ENCODE data around the gene TCF25. TPM values are rescaled to one million over a fixed set of nuclear protein-coding genes. Genes with fewer than 3 reads are reported as not detected.
"Not testable (repeated sequence)": the region's sequence is repeated elsewhere in the genome, so short reads cannot be mapped to it uniquely, and the experiment has no call there.

Gene TCF25
- polyA plus RNA-seq, 3 donors = 138 to 168 (median 157) TPM

DNA sequence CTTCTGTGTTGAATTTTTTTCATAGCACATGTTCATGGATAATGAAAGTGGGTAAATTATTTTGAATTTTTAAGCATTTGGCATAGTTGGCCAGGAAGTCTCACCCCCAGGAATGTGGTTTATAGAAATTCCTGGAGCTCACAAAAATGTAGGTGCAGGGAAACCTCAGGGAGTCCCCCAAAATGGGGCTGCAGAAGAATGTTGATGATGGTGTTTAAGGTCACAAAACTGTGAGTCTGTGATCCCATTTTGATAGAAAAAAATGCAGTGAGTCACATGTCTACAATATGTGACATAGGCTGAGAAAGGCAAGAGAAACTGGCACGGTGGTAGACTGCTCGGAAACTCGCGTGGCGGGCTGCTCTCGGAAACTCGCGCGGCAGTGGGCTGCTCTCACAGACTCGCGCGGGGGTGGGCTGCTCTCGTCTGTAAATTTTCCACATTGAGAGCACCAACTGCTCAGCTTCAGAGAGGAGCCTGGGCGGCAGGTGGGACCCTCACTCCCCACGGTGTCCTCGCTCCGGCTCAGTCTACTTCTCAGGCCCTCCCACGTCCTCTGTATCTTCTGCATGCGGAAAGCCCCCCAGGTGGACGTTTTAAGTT lies 26.6 kb downstream of the TCF25 start:
- DNase-seq = no peak

DNA sequence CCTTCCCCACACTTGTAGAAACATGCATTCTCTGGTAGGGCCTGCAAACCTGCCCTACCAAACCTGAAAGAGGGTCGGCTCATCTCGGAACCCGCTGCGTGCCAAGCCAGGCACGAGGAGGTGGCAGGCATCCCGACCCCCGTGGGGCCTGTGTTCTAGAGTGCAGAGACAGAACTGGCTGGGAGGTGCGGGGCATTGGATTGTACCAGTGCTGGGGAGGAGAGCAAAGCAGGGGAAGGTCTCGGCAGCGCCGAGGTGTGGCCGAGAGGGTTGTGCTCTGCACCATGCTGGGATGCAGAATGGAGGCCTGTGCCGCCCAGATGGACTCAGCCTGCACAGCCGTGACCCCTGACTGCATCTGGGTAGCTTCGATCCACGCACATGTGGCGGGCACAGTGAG lies 27.5 kb downstream of the TCF25 start:
- no peak for DNase-seq

DNA sequence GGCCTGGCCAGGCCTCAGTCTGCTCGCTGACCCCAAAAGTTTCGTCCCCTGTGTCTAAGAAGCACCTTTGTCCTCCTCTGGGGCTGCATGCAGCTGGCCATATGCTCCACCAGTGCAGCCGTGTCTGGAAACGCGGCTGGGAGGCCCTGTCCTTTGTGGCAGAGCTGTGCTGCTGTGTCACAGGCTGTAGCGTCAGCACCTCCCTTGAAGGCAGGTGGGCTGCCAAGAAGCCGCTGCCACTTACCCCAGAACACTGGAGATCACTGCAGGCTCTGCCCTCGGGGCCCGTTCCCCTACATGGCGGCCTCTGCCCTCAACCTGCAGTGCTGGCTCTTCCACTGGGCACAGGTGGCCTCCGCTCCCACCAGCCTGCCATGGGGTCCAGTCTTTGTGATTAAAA lies 29.6 kb downstream of the TCF25 start:
- DNase-seq = no peak

DNA sequence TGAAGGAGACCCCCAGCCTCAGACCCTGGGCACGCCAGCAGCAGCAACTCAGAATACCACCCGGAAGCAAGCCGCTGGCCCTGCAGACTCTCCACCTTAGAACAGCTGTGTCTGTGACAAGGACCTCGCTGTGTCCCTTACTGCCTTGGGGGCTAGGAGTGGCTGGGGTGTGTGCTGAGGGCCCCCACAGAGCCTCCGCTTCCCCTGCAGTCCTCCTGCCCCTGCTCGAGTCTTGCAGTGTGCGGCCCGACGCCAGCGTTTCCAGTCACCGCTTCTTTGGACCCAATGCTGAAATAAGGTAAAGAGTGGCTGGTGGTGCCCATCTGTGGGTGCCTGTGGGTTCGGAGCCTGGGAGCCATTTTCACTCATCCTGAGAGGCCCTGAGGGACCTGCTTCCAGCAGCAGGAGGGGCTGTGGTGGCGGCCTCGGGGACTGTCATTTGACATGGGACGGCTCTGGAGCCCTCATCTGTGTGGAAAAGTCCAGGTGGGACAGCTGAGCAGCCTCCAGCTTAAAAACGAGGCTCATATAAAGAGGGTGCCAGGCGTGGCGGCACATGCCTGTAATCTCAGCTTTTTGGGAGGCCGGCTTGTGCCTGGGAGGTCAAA lies 30.6 kb downstream of the TCF25 start:
- DNase-seq = no peak

DNA sequence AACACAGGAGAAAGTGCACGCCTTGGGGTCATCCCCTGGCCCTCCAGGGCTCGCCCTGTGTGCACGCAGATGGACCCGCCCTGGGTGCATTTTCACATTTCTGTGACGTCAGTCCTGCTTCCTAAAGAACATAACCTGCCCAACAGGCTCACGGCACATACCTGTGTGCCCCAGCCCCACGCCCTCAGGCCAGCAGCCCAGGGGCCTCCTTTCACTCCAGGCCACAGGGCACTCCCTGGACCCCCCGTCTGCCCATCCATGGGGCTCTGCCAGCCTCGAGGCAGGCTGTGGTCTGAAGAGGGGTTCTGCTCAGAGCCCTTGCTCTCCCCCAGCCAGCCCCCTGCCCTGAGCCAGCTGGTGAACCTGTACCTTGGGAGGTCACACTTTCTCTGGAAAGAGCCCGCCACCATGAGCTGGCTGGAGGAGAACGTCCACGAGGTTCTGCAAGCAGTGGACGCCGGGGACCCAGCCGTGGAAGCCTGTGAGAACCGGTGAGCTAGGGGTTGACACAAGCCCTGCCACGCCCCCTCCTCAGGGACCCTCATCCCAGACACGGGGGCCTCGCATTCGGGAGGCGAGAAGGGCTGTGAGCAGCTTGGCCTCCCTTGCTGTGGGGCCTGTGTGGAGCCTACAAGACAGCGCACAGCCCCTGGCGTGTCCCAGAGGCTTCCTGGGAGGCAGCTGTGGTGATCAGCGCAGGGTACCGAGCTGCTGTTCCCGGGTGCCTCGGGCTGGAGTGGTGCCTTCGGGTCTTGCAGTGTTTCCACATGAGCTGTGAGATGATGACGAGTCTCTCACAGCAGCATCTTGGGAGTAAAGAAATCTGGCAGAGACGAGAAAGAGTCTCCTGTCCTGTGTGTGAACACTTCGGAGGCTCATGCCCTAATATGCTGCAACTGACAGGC lies 31.5 kb downstream of the TCF25 start:
- DNase-seq = no peak

DNA sequence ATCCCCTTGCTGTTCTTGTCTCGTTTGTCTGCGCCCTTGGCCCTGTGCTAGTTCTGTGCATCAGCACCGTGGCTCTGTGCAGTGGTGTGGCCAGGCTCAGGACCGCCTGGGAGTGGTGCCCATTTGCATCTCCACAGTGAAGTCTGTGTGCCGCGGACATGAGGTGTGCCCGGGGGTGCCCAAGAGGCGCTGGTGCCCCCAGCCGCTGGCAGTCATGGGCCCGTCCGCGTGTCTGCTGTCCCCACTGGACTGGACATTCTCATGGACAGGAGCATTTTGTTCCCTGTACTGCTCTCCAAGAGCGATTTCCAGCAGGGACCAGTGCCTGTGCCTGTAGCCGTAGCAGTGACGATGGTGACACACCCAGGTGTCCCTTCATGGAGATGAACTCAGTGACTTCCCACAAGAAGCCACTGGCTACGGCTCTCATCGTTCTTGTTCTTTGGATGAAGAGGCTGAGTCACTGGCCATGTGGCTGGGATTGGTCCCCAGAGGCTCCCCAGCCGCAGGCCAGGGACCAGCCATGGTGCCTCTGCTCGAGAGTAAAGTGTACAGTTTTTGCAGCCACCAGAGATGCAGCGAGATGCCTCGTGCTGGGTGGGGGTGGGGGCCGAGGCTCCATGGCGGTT lies 32.2 kb downstream of the TCF25 start:
- no peak for DNase-seq

DNA sequence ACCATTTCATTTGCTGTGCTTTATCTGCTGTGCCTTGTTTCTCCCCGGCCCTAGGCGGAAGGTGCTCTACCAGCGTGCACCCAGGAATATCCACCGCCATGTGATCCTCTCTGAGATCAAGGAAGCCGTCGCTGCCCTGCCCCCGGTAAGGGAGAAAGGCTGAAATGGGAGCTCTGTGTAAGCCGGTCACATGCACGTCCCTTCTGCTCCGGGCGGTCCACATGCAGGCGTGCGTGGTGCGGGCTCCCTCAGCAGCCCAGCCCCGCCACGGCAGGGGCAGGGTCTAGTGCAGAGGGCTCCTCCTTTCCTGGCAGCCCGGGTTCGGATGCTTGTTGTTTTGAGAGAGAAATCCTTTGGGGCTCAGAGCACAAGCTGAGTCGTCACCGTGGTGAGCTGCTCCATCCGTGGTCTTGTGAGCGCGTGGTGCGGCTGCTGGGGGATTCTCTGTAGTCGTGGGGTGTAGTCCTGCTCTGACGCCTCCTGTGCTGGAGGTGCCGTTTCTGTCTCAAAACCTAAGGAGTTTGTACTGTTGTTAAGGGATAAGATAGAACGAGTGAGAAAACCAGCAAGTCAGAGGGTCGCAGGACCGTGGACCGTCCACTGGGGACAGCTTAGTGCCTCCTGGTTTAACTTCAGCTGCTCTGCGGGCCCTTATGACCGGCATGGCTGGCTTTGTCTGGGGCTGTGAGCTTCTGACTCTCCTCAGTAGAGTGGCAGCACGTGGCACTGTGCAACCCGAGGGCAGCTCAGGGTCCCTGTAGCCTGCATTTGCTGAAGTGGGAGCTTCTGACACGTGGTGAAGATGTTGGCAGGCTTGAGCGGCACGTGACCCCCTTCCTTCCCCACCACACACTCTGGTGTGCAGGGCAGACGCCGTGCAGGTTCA lies 33.0 kb downstream of the TCF25 start:
- DNase-seq = no peak

DNA sequence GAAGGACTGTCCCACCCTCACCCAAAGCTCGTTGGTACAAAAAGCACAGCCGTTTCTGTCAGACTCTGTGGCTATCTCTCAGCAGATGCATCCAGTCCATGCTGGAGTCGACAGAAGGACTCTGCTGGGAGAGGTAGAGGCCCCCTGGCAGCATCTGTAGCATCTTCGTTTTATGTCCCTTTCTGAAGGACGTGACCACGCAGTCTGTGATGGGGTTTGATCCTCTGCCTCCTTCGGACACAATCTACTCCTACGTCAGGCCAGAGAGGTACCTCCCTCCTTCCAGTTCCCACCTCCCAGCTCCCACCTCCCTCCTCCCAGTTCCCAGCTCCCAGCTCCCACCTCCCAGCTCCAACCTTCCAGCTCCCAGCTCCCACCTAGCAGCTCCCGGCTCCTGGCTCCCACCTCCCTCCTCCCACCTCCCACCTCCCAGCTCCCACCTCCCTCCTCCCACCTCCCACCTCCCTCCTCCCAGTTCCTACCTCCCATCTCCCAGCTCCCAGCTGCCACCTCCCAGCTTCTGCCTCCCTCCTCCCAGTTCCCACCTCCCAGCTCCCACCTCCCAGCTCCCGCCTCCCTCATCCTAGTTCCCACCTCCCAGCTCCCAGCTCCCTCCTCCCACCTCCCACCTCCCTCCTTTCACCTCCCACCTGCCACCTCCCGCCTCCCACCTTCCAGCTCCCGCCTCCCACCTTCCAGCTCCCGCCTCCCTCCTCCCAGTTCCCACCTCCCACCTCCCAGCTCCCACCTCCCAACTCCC lies 33.8 kb downstream of the TCF25 start:
- DNase-seq = no peak

DNA sequence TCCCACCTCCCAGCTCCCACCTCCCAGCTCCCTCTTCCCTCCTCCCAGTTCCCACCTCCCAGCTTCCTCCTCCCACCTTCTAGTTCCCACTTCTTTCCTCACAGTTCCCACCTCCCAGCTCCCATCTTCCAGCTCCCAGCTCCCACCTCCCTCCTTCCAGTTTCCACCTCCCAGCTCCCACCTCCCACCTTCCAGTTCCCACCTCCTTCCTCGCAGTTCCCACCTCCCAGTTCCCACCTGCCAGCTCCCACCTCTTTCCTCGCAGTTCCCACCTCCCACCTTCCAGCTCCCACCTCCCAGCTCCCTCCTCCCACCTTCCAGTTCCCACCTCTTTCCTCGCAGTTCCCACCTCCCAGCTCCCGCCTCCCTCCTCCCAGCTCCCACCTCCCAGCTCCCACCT lies 34.8 kb downstream of the TCF25 start:
- no peak for DNase-seq

DNA sequence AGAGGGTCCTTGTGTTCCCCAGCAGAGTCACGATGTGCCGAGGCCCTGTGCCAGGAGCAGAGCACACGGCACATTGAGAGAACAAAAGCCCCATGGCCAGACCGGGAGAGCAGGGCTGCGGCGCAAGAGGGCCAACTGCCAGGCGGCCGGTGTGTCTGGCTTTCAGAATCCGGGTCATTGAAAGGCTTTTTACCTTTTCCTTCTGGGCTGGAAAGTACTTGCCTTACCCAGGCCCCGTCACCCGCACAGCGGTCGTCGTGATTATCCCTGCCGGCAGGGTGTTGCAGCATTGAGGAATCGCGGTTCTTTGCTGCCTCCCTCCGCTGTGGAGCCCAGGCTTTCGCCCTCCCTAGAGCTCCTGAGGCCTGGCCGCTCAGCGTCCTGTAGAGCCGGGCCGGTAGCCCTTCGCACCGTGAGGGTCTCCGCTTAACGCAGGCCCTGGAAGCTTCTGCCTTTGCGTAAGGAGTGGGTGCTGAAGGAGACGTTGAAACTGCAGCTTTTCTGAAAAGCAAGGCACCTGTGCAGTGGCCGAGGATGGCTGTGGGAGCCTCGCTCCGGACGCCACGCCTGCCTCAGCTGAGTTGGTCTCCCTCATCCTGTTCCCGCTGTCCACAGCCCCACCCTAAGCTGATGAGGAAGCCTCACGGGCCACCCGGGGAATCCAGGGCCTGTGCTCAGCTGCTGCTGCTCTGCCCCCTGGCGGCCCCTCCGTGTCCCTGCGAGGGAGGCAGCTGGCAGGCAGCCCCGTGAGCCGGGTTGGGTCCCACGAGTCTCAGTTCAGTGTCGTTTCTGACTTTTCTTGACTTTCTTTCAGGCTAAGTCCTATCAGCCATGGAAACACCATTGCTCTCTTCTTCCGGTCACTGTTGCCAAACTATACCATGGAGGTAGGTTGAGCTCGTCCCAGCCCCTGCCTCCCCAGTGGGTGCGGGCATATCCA lies 36.7 kb downstream of the TCF25 start:
- peak; percentile 31 for DNase-seq

DNA sequence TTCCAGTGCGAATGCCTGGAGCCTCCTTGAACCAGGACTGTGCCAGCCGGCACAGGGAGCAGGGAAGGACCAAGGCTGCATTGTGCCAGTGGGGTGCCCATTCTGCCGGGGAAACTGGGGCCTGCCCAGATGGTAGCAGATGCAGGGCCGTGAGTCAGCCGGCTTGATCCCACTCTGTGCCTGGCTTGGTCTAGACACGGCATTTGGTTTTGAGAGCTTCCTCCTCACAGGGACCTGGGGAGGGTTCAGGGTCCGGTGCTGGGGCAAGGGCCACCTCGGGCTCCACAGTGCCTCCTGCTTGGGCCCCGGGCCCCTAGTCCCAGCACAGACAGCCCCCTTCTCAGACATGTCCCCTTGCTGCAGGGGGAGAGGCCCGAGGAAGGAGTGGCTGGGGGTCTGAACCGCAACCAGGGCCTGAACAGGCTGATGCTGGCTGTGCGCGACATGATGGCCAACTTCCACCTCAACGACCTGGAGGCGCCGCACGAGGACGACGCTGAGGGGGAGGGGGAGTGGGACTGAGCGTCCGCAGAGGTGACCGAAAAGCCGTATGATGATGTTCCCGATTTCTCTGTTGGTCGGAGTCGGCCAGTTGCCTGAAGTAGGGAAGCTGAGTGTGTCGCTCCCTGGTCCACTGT lies 37.4 kb downstream of the TCF25 start:
- DNase-seq = no peak

DNA sequence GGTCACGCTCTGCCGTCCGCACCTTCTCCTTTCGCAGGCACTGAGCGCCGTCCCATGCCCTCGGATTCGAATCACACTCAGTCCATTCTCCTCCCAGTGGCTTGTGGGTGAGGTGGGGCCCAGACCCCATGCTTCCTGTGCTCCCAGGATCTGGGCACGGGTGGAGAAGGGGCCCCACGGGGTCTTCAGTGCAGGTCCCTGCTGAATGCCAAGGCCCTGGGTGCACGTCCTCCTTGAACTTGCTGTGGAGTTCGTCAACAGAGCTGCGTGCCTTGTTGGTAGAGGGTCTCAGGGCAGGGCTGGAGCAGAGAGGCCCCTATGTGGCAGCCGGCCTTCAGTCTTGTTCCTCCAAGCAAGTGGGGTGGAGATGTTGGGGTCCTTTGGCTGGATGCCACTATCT lies 38.0 kb downstream of the TCF25 start:
- no peak for DNase-seq

DNA sequence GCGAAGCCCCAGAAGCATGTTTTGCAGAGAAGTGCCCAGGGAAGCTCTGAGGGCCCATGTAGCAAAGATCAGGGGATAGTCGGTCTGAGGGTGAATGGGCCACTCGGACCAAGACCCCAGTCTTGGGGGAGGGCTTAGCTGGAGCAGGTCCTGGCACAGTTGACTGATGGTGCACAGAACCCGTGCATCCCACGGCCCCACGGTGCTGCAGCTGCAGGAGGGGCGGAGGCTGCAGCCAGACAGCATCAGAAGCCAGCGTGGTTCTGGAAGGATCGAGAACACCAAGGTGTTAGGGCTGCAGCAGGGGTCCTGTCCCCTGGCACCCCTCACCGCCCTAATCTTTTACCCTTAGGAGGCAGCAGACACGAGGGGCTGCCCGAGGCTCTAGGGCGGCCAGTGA lies 38.8 kb downstream of the TCF25 start:
- no peak for DNase-seq

DNA sequence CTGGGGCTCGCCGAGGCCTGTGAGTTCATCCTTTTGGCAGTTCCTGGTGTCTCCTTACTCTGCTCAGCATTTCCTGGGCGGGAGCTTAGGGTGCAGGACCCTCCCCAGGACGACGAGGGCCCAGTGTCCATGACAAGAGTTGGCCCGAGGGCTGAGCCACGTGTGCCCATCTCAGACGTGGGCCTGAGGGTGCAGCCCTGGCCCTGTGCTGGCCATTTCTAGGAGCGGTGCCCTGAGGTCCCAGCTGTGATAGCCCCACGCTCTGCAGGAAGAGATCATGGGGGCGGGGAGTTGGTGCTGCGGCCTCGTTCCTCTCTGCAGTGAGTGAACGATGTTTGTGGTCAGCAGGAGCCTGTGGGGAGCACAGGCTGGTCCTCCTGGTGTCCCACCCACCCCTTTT lies 39.2 kb downstream of the TCF25 start:
- DNase-seq = no peak

DNA sequence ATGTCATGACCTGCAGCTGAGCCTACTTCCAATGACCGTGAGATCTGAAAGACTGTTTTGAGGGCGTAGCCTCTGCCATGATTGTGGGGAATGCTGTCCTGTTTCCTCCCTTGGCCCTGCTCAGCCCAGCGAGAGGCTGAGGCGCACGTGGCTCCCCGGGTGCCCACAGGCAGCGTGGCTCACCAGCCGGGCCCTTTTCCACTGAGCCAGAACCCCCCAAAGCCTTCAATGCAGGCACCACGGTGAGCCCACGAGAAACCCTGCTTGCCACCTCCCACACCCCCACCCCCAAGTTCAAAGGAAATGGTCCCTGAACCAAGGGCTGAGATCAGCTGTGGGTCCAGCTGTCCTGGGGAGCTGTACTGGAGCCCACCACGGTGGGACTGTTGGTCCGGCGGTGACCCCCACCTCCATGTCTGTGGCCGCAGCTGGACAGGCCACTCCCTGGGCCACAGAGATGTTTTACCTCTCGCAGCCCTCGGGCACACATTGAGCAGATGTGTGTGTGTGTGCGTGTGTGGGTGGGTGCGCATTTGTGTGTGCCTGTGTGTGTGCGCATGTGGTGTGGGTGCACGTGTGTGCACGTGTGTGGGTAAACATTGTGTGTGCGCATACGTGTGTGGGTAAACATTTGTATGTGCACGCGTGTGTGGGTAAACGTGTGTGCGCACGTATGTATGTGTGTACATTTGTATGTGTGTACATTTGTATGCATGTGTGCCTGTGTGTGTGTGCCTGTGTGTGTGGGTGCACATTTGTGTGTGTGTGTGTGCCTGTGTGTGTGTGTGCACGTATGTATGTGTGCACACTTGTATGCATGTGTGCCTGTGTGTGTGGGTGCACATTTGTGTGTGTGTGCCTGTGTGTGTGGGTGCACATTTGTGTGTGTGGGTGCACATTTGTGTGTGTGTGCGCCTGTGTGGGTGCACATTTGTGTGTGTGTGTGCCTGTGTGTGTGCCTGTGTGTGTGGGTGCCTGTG lies 40.3 kb downstream of the TCF25 start:
- DNase-seq = no peak

DNA sequence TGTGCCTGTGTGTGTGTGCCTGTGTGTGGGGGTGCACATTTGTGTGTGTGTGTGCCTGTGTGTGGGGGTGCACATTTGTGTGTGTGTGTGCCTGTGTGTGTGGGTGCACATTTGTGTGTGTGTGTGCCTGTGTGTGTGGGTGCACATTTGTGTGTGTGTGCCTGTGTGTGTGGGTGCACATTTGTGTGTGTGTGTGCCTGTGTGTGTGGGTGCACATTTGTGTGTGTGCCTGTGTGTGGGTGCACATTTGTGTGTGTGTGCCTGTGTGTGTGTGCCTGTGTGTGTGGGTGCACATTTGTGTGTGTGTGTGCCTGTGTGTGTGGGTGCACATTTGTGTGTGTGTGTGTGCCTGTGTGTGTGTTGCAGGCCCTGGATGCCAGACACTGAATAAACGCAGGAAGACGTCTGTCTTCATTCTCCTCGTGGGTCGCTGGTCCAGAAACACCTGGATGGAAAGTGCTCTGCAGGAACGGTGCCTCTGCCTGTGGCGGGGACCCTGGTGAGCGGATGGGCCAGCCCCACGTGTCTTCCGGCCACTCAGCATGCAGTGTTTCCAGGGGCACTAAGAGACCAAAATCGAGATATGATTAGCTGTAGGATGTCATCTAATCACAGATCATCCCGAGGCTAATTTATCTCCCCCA lies 41.4 kb downstream of the TCF25 start:
- not testable (repeated sequence) for DNase-seq
